Caco-2 (cell line): Measurements from ENCODE around the gene CMSS1. TPM values are rescaled to one million over a fixed set of nuclear protein-coding genes. Genes with fewer than 3 reads are reported as not detected.

Experiments used
- BruUV-seq: library from RNA; stranded (reverse); fragments of 400-500 nt; replicated peaks from 2 replicates; lab custom pipeline; 2021; lab: Mats Ljungman, UMichigan
- CTCF ChIA-PET: fragments of 300-600 bp; sonication (Branson Sonifier 250); formaldehyde crosslinking; loops from one replicate; lab custom pipeline; 2022; ENCODE audit warnings: antibody characterized with exemption; lab: Charles Lee
- POLR2A ChIA-PET: fragments of 300-600 bp; sonication (Branson Sonifier 250); formaldehyde crosslinking; loops from one replicate; lab custom pipeline; 2022; ENCODE audit warnings: antibody characterized with exemption; lab: Charles Lee
- DNase-seq, 2 experiments: peaks; one replicate each; pipeline versions ENCODE4 v3.0.0 to v3.0.0-alpha.2; 2020 to 2022
- H3K27me3 ChIP-seq: replicated peaks from 2 replicates; pipeline ENCODE4 v1.6.0; 2011; ENCODE audit warnings: low read length; ENCODE audit not compliant: control insufficient read depth, insufficient read depth
- H3K36me3 ChIP-seq: 2 replicates; pipeline ENCODE4 v1.5.1; 2011; ENCODE audit warnings: low read length; ENCODE audit not compliant: control insufficient read depth, insufficient read depth
- H3K4me1 ChIP-seq: fragments of 250-450 bp; sonication (Bioruptor Pico); 2 replicates; pipeline ENCODE4 v1.5.1; 2020; ENCODE audit warnings: mild to moderate bottlenecking
- H3K4me3 ChIP-seq: 2 replicates; pipeline ENCODE4 v1.5.1; 2011; ENCODE audit warnings: low read depth, mild to moderate bottlenecking, control low read depth, low read length
- H3K9me3 ChIP-seq: fragments of 250-450 bp; sonication (Bioruptor Pico); 2 replicates; pipeline ENCODE4 v1.5.1; 2020; ENCODE audit warnings: mild to moderate bottlenecking, moderate library complexity
- H3K27ac Mint-ChIP-seq: one replicate; pipeline ENCODE4 v1.8.0; 2022; ENCODE audit warnings: mixed read lengths; ENCODE audit not compliant: unreplicated experiment
- H3K27me3 Mint-ChIP-seq: one replicate; pipeline ENCODE4 v1.8.0; 2022; ENCODE audit warnings: mixed read lengths; ENCODE audit not compliant: insufficient read depth, unreplicated experiment
- H3K36me3 Mint-ChIP-seq: one replicate; pipeline ENCODE4 v1.8.0; 2022; ENCODE audit warnings: mild to moderate bottlenecking, mixed read lengths; ENCODE audit not compliant: insufficient read depth, unreplicated experiment
- H3K4me1 Mint-ChIP-seq: one replicate; pipeline ENCODE4 v1.8.0; 2022; ENCODE audit warnings: low read depth, mixed read lengths; ENCODE audit not compliant: unreplicated experiment
- H3K4me3 Mint-ChIP-seq: one replicate; pipeline ENCODE4 v1.8.0; 2022; ENCODE audit warnings: mild to moderate bottlenecking, moderate library complexity, mixed read lengths; ENCODE audit not compliant: unreplicated experiment
- H3K9me3 Mint-ChIP-seq: one replicate; pipeline ENCODE4 v1.8.0; 2022; ENCODE audit warnings: mixed read lengths; ENCODE audit not compliant: unreplicated experiment
- CTCF ChIP-seq, 2 experiments: fragments of 200-600 bp in 1 of 2; IDR thresholded peaks; 1 replicate in 1 of 2; 2 replicates in 1 of 2; pipeline versions ENCODE4 v1.5.1 to v1.8.0; 2011 to 2022; ENCODE audit warnings: antibody characterized with exemption in 1 of 2, control low read depth in 1 of 2, inconsistent platforms in 1 of 2, low read depth in 1 of 2, low read length in 1 of 2, mild to moderate bottlenecking in 1 of 2, moderate library complexity in 1 of 2; ENCODE audit not compliant: insufficient read depth in 1 of 2, severe bottlenecking in 1 of 2, unreplicated experiment in 1 of 2
- intact Hi-C: fragments of 100-400 bp; cut with micrococcal nuclease; formaldehyde crosslinking; loops from one replicate; pipeline ENCODE4 v1.10.0; 2022; ENCODE audit not compliant: unreplicated experiment
- total RNA-seq: library from RNA; stranded (reverse); gene quantifications from 2 replicates; pipeline ENCODE4 v1.2.3, GENCODE V29; 2022

The CMSS1 gene
- total RNA-seq, 1 experiment from 2014 or later: 54.4 TPM

GRCh38 chr3:100086401-100086800 is 268.7 kb downstream of the CMSS1 start:
- H3K36me3 ChIP-seq: no peaks in the 10 kb centered on the region
- ChIA-PET POLR2A (interaction anchor here (1.2 kb wide), 1 partner anchor 10 kb away, joined by 5 read pairs; no protein-coding TSS in a partner anchor), CTCF (no interaction called here)
- H3K27ac Mint-ChIP-seq: peak overlapping the region; percentile 78
- TF ChIP-seq CTCF (IDR thresholded peaks at IDR 0.05; ENCODE audit: insufficient read depth in 1 of 2, low read depth in 1 of 2, low read length in 1 of 2, severe bottlenecking in 1 of 2, unreplicated experiment in 1 of 2): no peak
- H3K9me3 Mint-ChIP-seq: no peaks in the 10 kb centered on the region
- peaks cover 43% of the 10 kb centered on the region for H3K4me1 Mint-ChIP-seq
- H3K4me3 ChIP-seq: no peak overlapping the region
- no peak for DNase-seq
- H3K4me3 Mint-ChIP-seq: no peak overlapping the region
- BruUV-seq: no TSS peak
- H3K4me1 ChIP-seq: peaks cover 55% of the 10 kb centered on the region
- peaks cover 6% of the 10 kb centered on the region for H3K36me3 Mint-ChIP-seq
- intact Hi-C loops: no loop called here
- H3K9me3 ChIP-seq: no peaks in the 10 kb centered on the region
- H3K27me3 ChIP-seq: no peaks in the 10 kb centered on the region
- no peaks in the 10 kb centered on the region for H3K27me3 Mint-ChIP-seq

DNA sequence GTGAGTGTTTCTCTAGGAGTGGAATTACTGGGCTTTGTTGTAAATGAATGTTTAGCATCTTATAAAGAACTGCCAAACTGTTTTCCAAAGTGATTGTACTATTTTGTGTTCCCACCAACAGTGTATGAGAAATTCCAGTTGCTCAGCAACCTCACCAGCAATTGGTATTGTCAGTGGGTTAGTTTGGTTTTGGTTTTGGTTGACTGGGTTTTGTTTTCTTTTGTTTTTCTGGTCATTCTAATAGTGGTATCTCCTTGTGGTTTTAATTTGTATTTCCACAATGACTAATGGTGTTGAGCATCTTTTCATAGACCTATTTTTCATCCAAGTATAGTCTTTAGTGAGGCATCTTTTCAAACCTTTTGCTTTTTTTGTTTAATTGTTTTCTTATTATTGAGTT is 269.5 kb downstream of the CMSS1 start:
- Histone ChIP-seq H3K4me3 (no peak overlapping the region), H3K4me1 (peaks cover 55% of the 10 kb centered on the region), H3K36me3 (no peaks in the 10 kb centered on the region), H3K9me3 (no peaks in the 10 kb centered on the region), H3K27me3 (no peaks in the 10 kb centered on the region)
- no peak for TF ChIP-seq CTCF (IDR thresholded peaks at IDR 0.05; ENCODE audit: insufficient read depth in 1 of 2, low read depth in 1 of 2, low read length in 1 of 2, severe bottlenecking in 1 of 2, unreplicated experiment in 1 of 2)
- Mint-ChIP-seq H3K4me1 (peaks cover 41% of the 10 kb centered on the region), H3K27ac (peak overlapping the region; percentile 78), H3K36me3 (no peaks in the 10 kb centered on the region), H3K9me3 (no peaks in the 10 kb centered on the region), H3K4me3 (no peak overlapping the region), H3K27me3 (no peaks in the 10 kb centered on the region)
- intact Hi-C loops: no loop called here
- no peak for DNase-seq
- ChIA-PET CTCF (no interaction called here), POLR2A (no interaction called here)
- BruUV-seq: no TSS peak

DNA sequence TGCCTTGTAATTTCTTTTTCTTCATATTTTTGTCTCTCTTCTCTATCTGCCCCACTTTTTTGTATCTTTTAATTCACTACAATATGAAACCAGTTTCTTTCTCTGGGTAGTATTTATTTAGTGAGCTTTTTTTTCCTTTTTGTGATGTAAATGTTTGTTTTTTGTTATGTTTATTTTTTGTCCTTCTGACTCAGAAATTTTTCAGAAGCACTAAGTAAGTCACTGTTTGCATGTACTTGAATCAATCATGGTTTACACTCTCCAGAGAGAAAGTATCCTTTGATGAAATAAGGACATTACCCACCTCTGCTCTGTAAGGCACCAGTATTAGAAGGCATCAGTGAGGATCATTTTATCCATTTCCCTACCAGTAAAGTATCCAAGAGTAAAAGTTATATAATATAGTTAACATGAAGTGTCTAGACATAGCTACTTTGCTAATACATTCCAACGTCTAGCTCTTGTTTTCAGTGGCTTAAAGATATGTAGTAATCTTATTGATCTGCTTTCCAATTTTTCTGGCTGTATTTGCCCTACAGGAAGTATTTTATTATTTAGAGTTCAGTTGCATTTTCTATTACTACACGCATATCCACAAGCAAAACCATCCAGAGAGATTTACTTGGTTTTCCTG is 271.2 kb downstream of the CMSS1 start:
- CTCF ChIA-PET: interaction anchor here (0.8 kb wide), 1 partner anchor 165 kb away, joined by 5 read pairs; no protein-coding TSS in a partner anchor
- Histone ChIP-seq H3K36me3 (no peaks in the 10 kb centered on the region), H3K27me3 (no peaks in the 10 kb centered on the region), H3K4me3 (no peak overlapping the region), H3K4me1 (peaks cover 47% of the 10 kb centered on the region), H3K9me3 (no peaks in the 10 kb centered on the region)
- Mint-ChIP-seq H3K4me1 (peaks cover 44% of the 10 kb centered on the region), H3K27ac (no peak overlapping the region), H3K36me3 (no peaks in the 10 kb centered on the region), H3K9me3 (no peaks in the 10 kb centered on the region), H3K27me3 (no peaks in the 10 kb centered on the region), H3K4me3 (no peak overlapping the region)
- POLR2A ChIA-PET: no interaction called here
- BruUV-seq: no TSS peak
- no peak for DNase-seq
- intact Hi-C loops: no loop called here
- TF ChIP-seq CTCF (IDR thresholded peaks at IDR 0.05; ENCODE audit: insufficient read depth in 1 of 2, low read depth in 1 of 2, low read length in 1 of 2, severe bottlenecking in 1 of 2, unreplicated experiment in 1 of 2): no peak
